OCI-LY1 (cell line): ENCODE measurements around the gene STPG4.

Source experiments
- H2AFZ ChIP-seq: fragments of 200-600 bp; sonication (generic), shearing (Covaris generic); 2 replicates; pipeline ENCODE4 v1.6.0; 2014; ENCODE audit warnings: antibody characterized with exemption, mild to moderate bottlenecking, low read length
- H3F3A ChIP-seq: fragments of 200-600 bp; sonication (generic), shearing (Covaris generic); 2 replicates; pipeline ENCODE4 v1.6.0; 2014; ENCODE audit warnings: mild to moderate bottlenecking, antibody characterized with exemption, low read length, moderate library complexity; ENCODE audit not compliant: insufficient read depth
- H3K27ac ChIP-seq: fragments of 200-600 bp; sonication (generic); 2 replicates; pipeline ENCODE4 v1.5.1; 2014; ENCODE audit warnings: low read length, mixed run types, mild to moderate bottlenecking, low read depth; ENCODE audit not compliant: poor library complexity, severe bottlenecking
- H3K27me3 ChIP-seq: fragments of 200-600 bp; sonication (generic); 2 replicates; pipeline ENCODE4 v1.6.0; 2014; ENCODE audit warnings: antibody characterized with exemption, mild to moderate bottlenecking, low read length, moderate library complexity; ENCODE audit not compliant: insufficient read depth
- H3K36me3 ChIP-seq: fragments of 200-600 bp; sonication (generic); 2 replicates; pipeline ENCODE4 v1.6.1; 2014; ENCODE audit warnings: mild to moderate bottlenecking, antibody characterized with exemption, low read length, moderate library complexity, mixed read lengths; ENCODE audit not compliant: insufficient read depth
- H3K4me1 ChIP-seq: fragments of 200-600 bp; sonication (generic); 2 replicates; pipeline ENCODE4 v1.5.1; 2014; ENCODE audit warnings: mild to moderate bottlenecking, low read length, moderate library complexity; ENCODE audit not compliant: insufficient read depth, severe bottlenecking
- H3K4me2 ChIP-seq: fragments of 200-600 bp; sonication (generic), shearing (Covaris generic); 2 replicates; pipeline ENCODE4 v1.6.1; 2014; ENCODE audit warnings: low read length
- H3K4me3 ChIP-seq: fragments of 200-600 bp; sonication (generic); 2 replicates; pipeline ENCODE4 v1.5.1; 2014; ENCODE audit warnings: low read length, low read depth, mild to moderate bottlenecking, mixed read lengths; ENCODE audit not compliant: poor library complexity, severe bottlenecking
- H3K79me2 ChIP-seq: fragments of 200-600 bp; shearing (Covaris generic); 2 replicates; pipeline ENCODE4 v1.6.1; 2016; ENCODE audit warnings: mixed run types, low read length, mixed read lengths; ENCODE audit not compliant: insufficient read depth
- H3K9ac ChIP-seq: fragments of 200-600 bp; sonication (generic), shearing (Covaris generic); 2 replicates; pipeline ENCODE4 v1.6.1; 2014; ENCODE audit warnings: mild to moderate bottlenecking, low read length, mixed read lengths
- H3K9me2 ChIP-seq: fragments of 200-600 bp; sonication (generic), shearing (Covaris generic); 2 replicates; pipeline ENCODE4 v1.6.1; 2014; ENCODE audit warnings: low read depth, mild to moderate bottlenecking, low read length, mixed read lengths
- H3K9me3 ChIP-seq: fragments of 200-600 bp; shearing (Covaris generic); 2 replicates; pipeline ENCODE4 v1.6.1; 2014; ENCODE audit warnings: low read length, mixed read lengths
- H4K20me1 ChIP-seq: fragments of 200-600 bp; sonication (generic), shearing (Covaris generic); 2 replicates; pipeline ENCODE4 v1.6.0; 2016; ENCODE audit warnings: mild to moderate bottlenecking, low read length; ENCODE audit not compliant: insufficient read depth
- EZH2 ChIP-seq: fragments of 200-600 bp; sonication (generic), shearing (Covaris generic); IDR thresholded peaks from 2 replicates; pipeline ENCODE4 v1.8.0; 2017; ENCODE audit warnings: borderline replicate concordance, mixed run types, mild to moderate bottlenecking, antibody characterized with exemption, low read length, moderate library complexity, mixed read lengths
- TF ChIP-seq, protein P1 (sequence below): fragments of 200-600 bp; sonication (generic), shearing (Covaris generic); IDR thresholded peaks from 2 replicates; pipeline ENCODE4 v1.5.1; 2017; ENCODE audit warnings: mild to moderate bottlenecking, antibody characterized with exemption, low read length, moderate library complexity, mixed read lengths

The STPG4 gene

GRCh38 chr2:47119001-47119400 is 36.1 kb downstream of the STPG4 start:
- Histone ChIP-seq H3K4me1 (no peaks in the 10 kb centered on the region), H3K9me3 (no peaks in the 10 kb centered on the region), H3K27ac (no peak overlapping the region), H4K20me1 (no peaks in the 10 kb centered on the region), H3K27me3 (no peaks in the 10 kb centered on the region), H3K79me2 (no peaks in the 10 kb centered on the region), H2AFZ (no peak overlapping the region), H3F3A (no peaks in the 10 kb centered on the region), H3K4me2 (no peak overlapping the region), H3K9me2 (no peaks in the 10 kb centered on the region), H3K36me3 (no peaks in the 10 kb centered on the region), H3K4me3 (no peak overlapping the region), H3K9ac (no peak overlapping the region)
- TF ChIP-seq EZH2: no peak
- TF ChIP-seq, protein P1, sequence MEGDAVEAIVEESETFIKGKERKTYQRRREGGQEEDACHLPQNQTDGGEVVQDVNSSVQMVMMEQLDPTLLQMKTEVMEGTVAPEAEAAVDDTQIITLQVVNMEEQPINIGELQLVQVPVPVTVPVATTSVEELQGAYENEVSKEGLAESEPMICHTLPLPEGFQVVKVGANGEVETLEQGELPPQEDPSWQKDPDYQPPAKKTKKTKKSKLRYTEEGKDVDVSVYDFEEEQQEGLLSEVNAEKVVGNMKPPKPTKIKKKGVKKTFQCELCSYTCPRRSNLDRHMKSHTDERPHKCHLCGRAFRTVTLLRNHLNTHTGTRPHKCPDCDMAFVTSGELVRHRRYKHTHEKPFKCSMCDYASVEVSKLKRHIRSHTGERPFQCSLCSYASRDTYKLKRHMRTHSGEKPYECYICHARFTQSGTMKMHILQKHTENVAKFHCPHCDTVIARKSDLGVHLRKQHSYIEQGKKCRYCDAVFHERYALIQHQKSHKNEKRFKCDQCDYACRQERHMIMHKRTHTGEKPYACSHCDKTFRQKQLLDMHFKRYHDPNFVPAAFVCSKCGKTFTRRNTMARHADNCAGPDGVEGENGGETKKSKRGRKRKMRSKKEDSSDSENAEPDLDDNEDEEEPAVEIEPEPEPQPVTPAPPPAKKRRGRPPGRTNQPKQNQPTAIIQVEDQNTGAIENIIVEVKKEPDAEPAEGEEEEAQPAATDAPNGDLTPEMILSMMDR: no peak

DNA sequence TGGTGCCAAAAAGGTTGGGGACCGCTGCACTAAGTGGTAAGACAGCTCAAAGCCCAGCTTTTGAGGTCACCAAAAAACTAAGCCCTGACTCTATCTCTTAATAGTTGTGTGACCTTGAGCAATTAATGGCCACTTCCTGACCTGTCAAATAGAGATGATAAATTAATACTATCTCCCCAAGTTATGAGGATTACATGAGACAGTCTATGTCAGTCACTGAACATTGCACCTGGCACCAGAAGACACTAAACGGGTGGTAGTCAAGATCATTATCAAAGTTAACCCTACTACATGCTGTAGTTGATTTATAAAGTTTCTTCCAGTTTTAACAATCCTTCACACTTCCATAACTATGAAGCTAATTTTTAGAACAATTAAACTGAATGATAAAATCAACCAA is 36.5 kb downstream of the STPG4 start:
- no peaks in the 10 kb centered on the region for H3K9me2 ChIP-seq

DNA sequence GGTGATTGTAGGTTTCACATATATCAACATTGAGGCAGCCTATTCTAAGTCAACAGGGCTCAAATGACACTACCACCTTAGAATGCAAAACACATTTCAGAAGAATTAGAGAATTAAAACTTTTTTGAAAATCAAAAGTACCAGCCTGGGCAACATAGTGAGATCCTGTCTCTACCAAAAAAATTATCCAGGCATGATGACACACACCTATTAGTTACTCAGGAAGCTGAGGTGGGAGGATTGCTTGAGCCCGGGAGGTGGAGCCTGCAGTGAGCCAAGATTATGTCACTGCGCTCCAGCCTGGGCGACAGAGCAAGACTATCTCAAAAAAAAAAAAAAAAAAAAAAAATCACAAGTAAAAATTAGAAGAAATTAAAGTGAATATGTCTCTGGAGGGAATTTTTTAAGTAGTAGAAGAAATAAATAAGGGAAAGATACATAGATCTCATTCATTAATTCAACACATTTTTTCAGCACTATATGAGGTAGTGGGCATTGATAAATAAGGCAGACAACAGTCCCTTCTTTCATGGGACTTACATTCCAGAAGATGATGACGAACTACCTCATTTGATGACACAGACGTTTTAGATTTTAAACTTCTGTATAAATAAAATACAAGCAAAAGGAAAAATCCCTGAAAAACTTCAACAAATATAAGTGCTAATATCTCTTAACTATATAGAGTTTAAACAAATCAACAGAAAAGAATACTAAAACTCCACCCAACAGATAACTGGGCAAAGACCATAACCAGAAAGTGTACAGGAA is 42.3 kb downstream of the STPG4 start:
- Histone ChIP-seq H3K4me3 (no peak overlapping the region), H3K27me3 (no peaks in the 10 kb centered on the region), H3K9ac (no peak overlapping the region), H2AFZ (no peak overlapping the region), H3K4me2 (no peak overlapping the region), H3F3A (no peaks in the 10 kb centered on the region), H4K20me1 (no peaks in the 10 kb centered on the region), H3K27ac (no peak overlapping the region), H3K79me2 (no peaks in the 10 kb centered on the region), H3K36me3 (no peaks in the 10 kb centered on the region), H3K9me2 (no peaks in the 10 kb centered on the region), H3K9me3 (no peaks in the 10 kb centered on the region), H3K4me1 (no peaks in the 10 kb centered on the region)
- TF ChIP-seq EZH2: no peak
- TF ChIP-seq, protein P1: no peak

More for the DNA sequence above, 36.5 kb downstream of the STPG4 start:
- H3K4me3 ChIP-seq: no peak overlapping the region
- H2AFZ ChIP-seq: no peak overlapping the region
- H3K36me3 ChIP-seq: no peaks in the 10 kb centered on the region
- no peak overlapping the region for H3K9ac ChIP-seq
- H3K27me3 ChIP-seq: no peaks in the 10 kb centered on the region
- H4K20me1 ChIP-seq: no peaks in the 10 kb centered on the region
- H3K4me1 ChIP-seq: no peaks in the 10 kb centered on the region
- no peak for TF ChIP-seq EZH2
- TF ChIP-seq, protein P1: no peak
- H3K27ac ChIP-seq: no peak overlapping the region
- H3K79me2 ChIP-seq: no peaks in the 10 kb centered on the region
- H3F3A ChIP-seq: no peaks in the 10 kb centered on the region
- H3K4me2 ChIP-seq: no peak overlapping the region
- H3K9me3 ChIP-seq: no peaks in the 10 kb centered on the region
